AG04450 (cell line): ENCODE results near the gene UBE2I. TPM values are rescaled to one million over a fixed set of nuclear protein-coding genes. Genes with fewer than 3 reads are reported as not detected.

ENCODE experiments used
- CTCF ChIA-PET: fragments of 300-600, 350-600 bp; formaldehyde crosslinking; extraction: SDS; loops from one replicate; lab custom pipeline; 2022; ENCODE audit warnings: antibody characterized with exemption, inconsistent platforms; lab: Charles Lee
- POLR2A ChIA-PET: fragments of 350-600 bp; formaldehyde crosslinking; extraction: SDS; loops from one replicate; lab custom pipeline; 2021; ENCODE audit warnings: antibody characterized with exemption, inconsistent platforms; lab: Yijun Ruan, JAX
- DNase-seq: peaks from one replicate; pipeline ENCODE4 v3.0.0-alpha.2; 2011; ENCODE audit warnings: low read depth, low spot score
- H3K27ac ChIP-seq: one replicate; pipeline ENCODE4 v1.5.1; 2012; ENCODE audit warnings: low read depth, low read length, control low read depth
- H3K27me3 ChIP-seq: one replicate; pipeline ENCODE4 v1.6.0; 2012; ENCODE audit warnings: low read length; ENCODE audit not compliant: control insufficient read depth, insufficient read depth
- H3K4me3 ChIP-seq: 2 replicates; pipeline ENCODE4 v1.5.1; 2011; ENCODE audit warnings: mild to moderate bottlenecking, low read depth, low read length, control low read depth
- H3K9me3 ChIP-seq: 2 replicates; pipeline ENCODE4 v1.5.1; 2012; ENCODE audit warnings: low read length; ENCODE audit not compliant: control insufficient read depth, insufficient read depth
- CTCF ChIP-seq: IDR thresholded peaks from 2 replicates; pipeline ENCODE4 v1.5.1; 2011; ENCODE audit warnings: low read depth, low read length, control low read depth, inconsistent platforms
- polyA plus RNA-seq: library from polyadenylated mRNA; depleted of rRNA; stranded (reverse); fragments of >200 nt; gene quantifications from 2 replicates; pipeline ENCODE4 v1.2.3, GENCODE V29; 2011

UBE2I gene
- polyA plus RNA-seq, 1 experiment = 165 TPM

GRCh38 chr16:1366060-1366711, 56.8 kb downstream of the UBE2I start:
- no peaks in the 10 kb centered on the region for H3K27me3 ChIP-seq
- no peak for DNase-seq
- ChIA-PET POLR2A (no interaction called here), CTCF (interaction anchor here (2.4 kb wide), 1 partner anchor 12 kb away, joined by 10 read pairs; no protein-coding TSS in a partner anchor)
- no peak for TF ChIP-seq CTCF
- H3K27ac ChIP-seq = no peak overlapping the region
- no peak overlapping the region for H3K4me3 ChIP-seq
- peaks cover 3% of the 10 kb centered on the region; the same call in 1 of the 2 replicates for H3K9me3 ChIP-seq

GRCh38 chr16:1366712-1367299, 57.4 kb downstream of the UBE2I start:
- no peak overlapping the region for H3K27ac ChIP-seq
- ChIA-PET CTCF (no interaction called here), POLR2A (no interaction called here)
- H3K27me3 ChIP-seq = no peaks in the 10 kb centered on the region
- no peak for TF ChIP-seq CTCF
- no peak for DNase-seq
- H3K9me3 ChIP-seq = peaks cover 3% of the 10 kb centered on the region; the same call in 1 of the 2 replicates
- no peak overlapping the region for H3K4me3 ChIP-seq

- CTCF ChIA-PET = no interaction called here
- Histone ChIP-seq H3K9me3 (peaks cover 3% of the 10 kb centered on the region; the same call in 1 of the 2 replicates), H3K27ac (no peak overlapping the region), H3K4me3 (no peak overlapping the region), H3K27me3 (no peaks in the 10 kb centered on the region)
- DNase-seq = no peak
- POLR2A ChIA-PET = no interaction called here
- no peak for TF ChIP-seq CTCF
These were observed 58.2 kb downstream of the UBE2I start for GRCh38 chr16:1367486-1368174.

- no peak for DNase-seq
- H3K27ac ChIP-seq = no peak overlapping the region
- ChIA-PET CTCF (no interaction called here), POLR2A (no interaction called here)
- TF ChIP-seq CTCF = no peak
- H3K4me3 ChIP-seq = no peak overlapping the region
- peaks cover 3% of the 10 kb centered on the region; the same call in 1 of the 2 replicates for H3K9me3 ChIP-seq
- H3K27me3 ChIP-seq = no peaks in the 10 kb centered on the region
These were observed 61.9 kb downstream of the UBE2I start for GRCh38 chr16:1371054-1371978.
